GM21825 (cell line): ENCODE data around the gene NPL.

Experiments used
- ATAC-seq: cut with Tn5 transposase; IDR thresholded peaks from one replicate; pipeline ENCODE4 v1.9.1; 2021; ENCODE audit warnings: mild to moderate bottlenecking, moderate library complexity; ENCODE audit not compliant: unreplicated experiment

NPL gene

GRCh38 chr1:182789138-182790076 lies at the start of gene NPL:
Gene NPL (plus strand): TSS chr1:182789773. CDS start chr1:182794372, 4,599 bp downstream.
- peak; percentile 95 for ATAC-seq

- no peak for ATAC-seq
Observed at GRCh38 chr1:182740120-182740519, 49.5 kb upstream of the NPL start.

- ATAC-seq, result no peak
Observed at GRCh38 chr1:182742780-182743179, 46.8 kb upstream of the NPL start.

- no peak for ATAC-seq
Observed at GRCh38 chr1:182752077-182752988, 37.2 kb upstream of the NPL start.

GRCh38 chr1:182754087-182754486 lies 35.5 kb upstream of the NPL start:
- ATAC-seq, result no peak

GRCh38 chr1:182754543-182755314 lies 34.8 kb upstream of the NPL start:
- no peak for ATAC-seq

- no peak for ATAC-seq
Observed at GRCh38 chr1:182755632-182756031, 33.9 kb upstream of the NPL start.

GRCh38 chr1:182756423-182756822 lies 33.1 kb upstream of the NPL start:
- no peak for ATAC-seq

- no peak for ATAC-seq
Observed at GRCh38 chr1:182761396-182762395, 27.9 kb upstream of the NPL start.

GRCh38 chr1:182762536-182762935 lies 27.0 kb upstream of the NPL start:
- no peak for ATAC-seq

- ATAC-seq, result no peak
Observed at GRCh38 chr1:182764029-182764727, 25.4 kb upstream of the NPL start.

- ATAC-seq, result no peak
Observed at GRCh38 chr1:182765391-182765790, 24.2 kb upstream of the NPL start.

GRCh38 chr1:182766050-182766449 lies 23.5 kb upstream of the NPL start:
- ATAC-seq, result no peak

GRCh38 chr1:182766881-182767645 lies 22.5 kb upstream of the NPL start:
- ATAC-seq, result no peak

- no peak for ATAC-seq
Observed at GRCh38 chr1:182768963-182769362, 20.6 kb upstream of the NPL start.

GRCh38 chr1:182770232-182770631 lies 19.3 kb upstream of the NPL start:
- ATAC-seq, result no peak

GRCh38 chr1:182771187-182771984 lies 18.2 kb upstream of the NPL start:
- no peak for ATAC-seq
